Right atrium auricular region (tissue), 2 donors: ENCODE data around the gene ANKRD33. TPM values are rescaled to one million over a fixed set of nuclear protein-coding genes. Genes with fewer than 3 reads are reported as not detected.

ENCODE experiments used
- DNase-seq: peaks from one replicate; pipeline ENCODE4 v3.0.0-alpha.2; 2019; ENCODE audit warnings: low spot score
- H3K27ac ChIP-seq, 2 donors: fragments of 200-600 bp; sonication (generic); 1 replicate in 1 of 2; 2 replicates in 1 of 2; pipeline ENCODE4 v1.5.1; 2016 to 2019
- H3K27me3 ChIP-seq, 2 donors: fragments of 200-600 bp; sonication (generic); one replicate each; pipeline versions ENCODE4 v1.5.1 to v1.6.0; 2017 to 2019
- H3K36me3 ChIP-seq: fragments of 200-600 bp; sonication (generic); one replicate; pipeline ENCODE4 v1.5.1; 2016
- H3K4me1 ChIP-seq, 2 donors: fragments of 200-600 bp; sonication (generic); one replicate each; pipeline versions ENCODE4 v1.5.1 to v1.6.0; 2017 to 2019
- H3K4me3 ChIP-seq, 2 donors: fragments of 200-600 bp; sonication (generic); 1 replicate in 1 of 2; 2 replicates in 1 of 2; pipeline ENCODE4 v1.5.1; 2017 to 2019; ENCODE audit warnings: mild to moderate bottlenecking in 1 of 2, moderate library complexity in 1 of 2
- H3K9me3 ChIP-seq, 2 donors: fragments of 200-600 bp; sonication (generic); one replicate each; pipeline ENCODE4 v1.5.1; 2019
- total RNA-seq, 2 donors: library from RNA; depleted of rRNA; stranded (reverse); fragments of >200 nt; gene quantifications; one replicate each; pipeline ENCODE4 v1.1.0, GENCODE V29; 2016
- TF ChIP-seq, protein P1 (sequence below), 2 donors: fragments of 200-600 bp; sonication (generic); IDR thresholded peaks; one replicate each; pipeline ENCODE4 v1.5.1; 2019; ENCODE audit warnings: antibody characterized with exemption in 2 of 2

ANKRD33 gene
- total RNA-seq, 2 donors from 2014 or later, result not detected

DNA sequence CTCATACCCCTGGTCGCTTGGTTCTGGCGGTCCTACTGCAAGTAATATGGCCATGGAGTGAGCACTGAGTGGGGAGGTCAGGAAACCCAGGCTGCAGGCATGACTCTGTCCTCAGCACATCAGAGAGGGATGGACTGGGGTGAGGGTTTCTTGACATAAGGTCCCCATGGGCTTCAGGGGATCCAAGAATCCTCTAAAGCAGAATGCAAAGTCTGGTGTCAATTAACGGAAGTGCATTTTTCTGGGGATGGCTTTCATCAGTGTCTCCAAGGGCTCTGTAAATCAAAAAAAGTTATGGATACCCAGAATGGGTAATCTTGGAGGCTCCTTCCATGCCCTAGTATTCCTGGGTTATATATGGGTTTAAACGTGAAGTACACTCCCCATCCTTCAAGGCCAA is 43.0 kb upstream of the ANKRD33 start:
- H3K4me3 ChIP-seq, result no peak overlapping the region
- TF ChIP-seq, protein P1, sequence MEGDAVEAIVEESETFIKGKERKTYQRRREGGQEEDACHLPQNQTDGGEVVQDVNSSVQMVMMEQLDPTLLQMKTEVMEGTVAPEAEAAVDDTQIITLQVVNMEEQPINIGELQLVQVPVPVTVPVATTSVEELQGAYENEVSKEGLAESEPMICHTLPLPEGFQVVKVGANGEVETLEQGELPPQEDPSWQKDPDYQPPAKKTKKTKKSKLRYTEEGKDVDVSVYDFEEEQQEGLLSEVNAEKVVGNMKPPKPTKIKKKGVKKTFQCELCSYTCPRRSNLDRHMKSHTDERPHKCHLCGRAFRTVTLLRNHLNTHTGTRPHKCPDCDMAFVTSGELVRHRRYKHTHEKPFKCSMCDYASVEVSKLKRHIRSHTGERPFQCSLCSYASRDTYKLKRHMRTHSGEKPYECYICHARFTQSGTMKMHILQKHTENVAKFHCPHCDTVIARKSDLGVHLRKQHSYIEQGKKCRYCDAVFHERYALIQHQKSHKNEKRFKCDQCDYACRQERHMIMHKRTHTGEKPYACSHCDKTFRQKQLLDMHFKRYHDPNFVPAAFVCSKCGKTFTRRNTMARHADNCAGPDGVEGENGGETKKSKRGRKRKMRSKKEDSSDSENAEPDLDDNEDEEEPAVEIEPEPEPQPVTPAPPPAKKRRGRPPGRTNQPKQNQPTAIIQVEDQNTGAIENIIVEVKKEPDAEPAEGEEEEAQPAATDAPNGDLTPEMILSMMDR (IDR thresholded peaks at IDR 0.05), result no peak
- no peak for DNase-seq
- H3K27ac ChIP-seq, result no peak overlapping the region
- peaks cover 9 to 13% of the 10 kb centered on the region in 2 donors for H3K27me3 ChIP-seq
- H3K36me3 ChIP-seq, result no peaks in the 10 kb centered on the region
- no peaks in the 10 kb centered on the region for H3K9me3 ChIP-seq
- H3K4me1 ChIP-seq, result peaks cover 0 to 24% of the 10 kb centered on the region in 2 donors

DNA sequence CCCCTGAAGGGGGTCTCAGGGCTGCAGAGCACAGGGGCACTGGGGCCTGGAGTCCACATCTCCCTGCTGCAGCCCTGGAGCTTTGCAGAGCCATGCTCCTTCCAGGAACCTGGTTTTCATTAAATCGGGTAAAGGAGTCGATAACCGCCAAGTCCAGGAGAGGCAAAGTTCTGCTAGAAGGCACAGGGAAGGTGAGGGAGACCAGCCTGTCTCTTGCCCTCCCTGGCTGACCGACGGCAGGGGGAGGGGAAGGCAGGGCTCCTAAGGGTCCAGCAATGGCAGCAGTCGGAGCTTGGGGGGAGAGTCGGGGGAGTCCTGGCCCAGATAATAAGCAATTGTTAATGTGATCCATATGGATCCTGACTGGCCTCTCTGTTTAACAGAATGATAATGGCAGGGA is 42.4 kb upstream of the ANKRD33 start:
- H3K27me3 ChIP-seq, result peaks cover 9 to 13% of the 10 kb centered on the region in 2 donors
- TF ChIP-seq, protein P1 (IDR thresholded peaks at IDR 0.05), result no peak

GRCh38 chr12:51846271-51846691 is 41.6 kb upstream of the ANKRD33 start:
- Histone ChIP-seq H3K27me3 (peaks cover 9 to 13% of the 10 kb centered on the region in 2 donors), H3K36me3 (no peaks in the 10 kb centered on the region), H3K27ac (no peak overlapping the region), H3K4me1 (peaks cover 0 to 36% of the 10 kb centered on the region in 2 donors), H3K9me3 (no peaks in the 10 kb centered on the region), H3K4me3 (no peak overlapping the region)
- DNase-seq, result no peak
- TF ChIP-seq, protein P1 (IDR thresholded peaks at IDR 0.05), result no peak

More for the DNA sequence above, 42.4 kb upstream of the ANKRD33 start:
- Histone ChIP-seq H3K36me3 (no peaks in the 10 kb centered on the region), H3K27ac (no peak overlapping the region), H3K9me3 (no peaks in the 10 kb centered on the region), H3K4me3 (no peak overlapping the region), H3K4me1 (peaks cover 0 to 28% of the 10 kb centered on the region in 2 donors)
- DNase-seq, result no peak

- Histone ChIP-seq H3K9me3 (no peaks in the 10 kb centered on the region), H3K27me3 (peaks cover 9 to 13% of the 10 kb centered on the region in 2 donors), H3K27ac (peak overlapping the region; percentile 33 to 71), H3K4me3 (peak overlapping the region; percentile 49 to 68), H3K36me3 (no peaks in the 10 kb centered on the region), H3K4me1 (peaks cover 0 to 42% of the 10 kb centered on the region in 2 donors)
- DNase-seq, result no peak
- TF ChIP-seq, protein P1 (IDR thresholded peaks at IDR 0.05), result peak in 1 of 2 donors; percentile 32
Observed at GRCh38 chr12:51846911-51847642, 40.8 kb upstream of the ANKRD33 start.

- Histone ChIP-seq H3K27me3 (peaks cover 9 to 13% of the 10 kb centered on the region in 2 donors), H3K27ac (peak overlapping the region; percentile 66 to 71), H3K9me3 (no peaks in the 10 kb centered on the region), H3K36me3 (no peaks in the 10 kb centered on the region), H3K4me1 (peaks cover 0 to 42% of the 10 kb centered on the region in 2 donors), H3K4me3 (peak overlapping the region; percentile 49 to 68)
- TF ChIP-seq, protein P1 (IDR thresholded peaks at IDR 0.05), result no peak
- no peak for DNase-seq
Observed at GRCh38 chr12:51847643-51848325, 40.1 kb upstream of the ANKRD33 start.
